HCT116 (cell line): ENCODE data around the gene RNF214.

ENCODE experiments used
- CTCF ChIP-seq, 3 experiments: fragments of 200-600 bp in 1 of 3; sonication (generic) in 1 of 3; IDR thresholded peaks in 2 of 3; conservative IDR thresholded peaks in 1 of 3; 2 replicates each; pipeline ENCODE4 v1.5.1; 2012 to 2017; ENCODE audit warnings: low read depth in 2 of 3, low read length in 2 of 3, antibody characterized with exemption in 1 of 3, borderline replicate concordance in 1 of 3, control low read depth in 1 of 3, mild to moderate bottlenecking in 1 of 3, mixed read lengths in 1 of 3, mixed run types in 1 of 3, moderate library complexity in 1 of 3; ENCODE audit not compliant: insufficient read depth in 1 of 3
- JUND ChIP-seq: IDR thresholded peaks from 2 replicates; pipeline ENCODE4 v1.6.1; 2012
- POLR2A ChIP-seq: IDR thresholded peaks from 2 replicates; pipeline ENCODE4 v1.7.0; 2011; ENCODE audit warnings: borderline replicate concordance; ENCODE audit not compliant: insufficient read depth, insufficient read length; ENCODE audit errors: extremely low read depth
- REST ChIP-seq: IDR thresholded peaks from 2 replicates; pipeline ENCODE4 v1.6.1; 2012; ENCODE audit warnings: low read depth
- SRF ChIP-seq: IDR thresholded peaks from 2 replicates; pipeline ENCODE4 v1.6.1; 2012; ENCODE audit warnings: low read depth
- YY1 ChIP-seq: IDR thresholded peaks from 2 replicates; pipeline ENCODE4 v1.6.1; 2011; ENCODE audit warnings: low read length, low read depth, moderate library complexity, mild to moderate bottlenecking; ENCODE audit not compliant: insufficient replicate concordance; ENCODE audit errors: extremely low read depth

- no peak for TF ChIP-seq CTCF (IDR thresholded peaks at IDR 0.05 in 2 of 3, conservative IDR thresholded peaks at IDR 0.05 in 1 of 3; ENCODE audit: borderline replicate concordance in 1 of 3, insufficient read depth in 1 of 3, low read depth in 2 of 3, low read length in 2 of 3)
- TF ChIP-seq YY1: no peak
- no peak for TF ChIP-seq SRF
- no peak for TF ChIP-seq JUND
- no peak for TF ChIP-seq POLR2A
- no peak for TF ChIP-seq REST
Observed at GRCh38 chr11:117217141-117218084, 15.1 kb upstream of the RNF214 start.
